Prostate gland (tissue), 2 donors: ENCODE data around the gene WFDC9. TPM values are rescaled to one million over a fixed set of nuclear protein-coding genes. Genes with fewer than 3 reads are reported as not detected.

Experiments used
- DNase-seq: peaks from one replicate; pipeline ENCODE4 v3.0.0-alpha.2; 2019; ENCODE audit warnings: low spot score
- H3K27ac ChIP-seq, 2 donors: fragments of 200-600 bp; sonication (generic); 2 replicates each; pipeline ENCODE4 v1.5.1; 2017 to 2019
- H3K27me3 ChIP-seq: fragments of 200-600 bp; sonication (generic); replicated peaks from 2 replicates; pipeline ENCODE4 v1.5.1; 2019; ENCODE audit not compliant: insufficient read depth
- H3K36me3 ChIP-seq, 2 donors: fragments of 200-600 bp; sonication (generic); 1 replicate in 1 of 2; 2 replicates in 1 of 2; pipeline versions ENCODE4 v1.5.1 to v1.8.1; 2017 to 2019
- H3K4me1 ChIP-seq: fragments of 200-600 bp; sonication (generic); replicated peaks from 2 replicates; pipeline ENCODE4 v1.5.1; 2019
- H3K4me3 ChIP-seq, 2 donors: fragments of 200-600 bp; sonication (generic); 2 replicates each; pipeline ENCODE4 v1.5.1; 2017 to 2019
- H3K9me3 ChIP-seq: fragments of 200-600 bp; sonication (generic); 2 replicates; pipeline ENCODE4 v1.5.1; 2017
- POLR2A ChIP-seq: fragments of 450-650 bp; IDR thresholded peaks from one replicate; pipeline ENCODE4 v1.6.1; 2016; ENCODE audit warnings: antibody characterized with exemption, mild to moderate bottlenecking
- POLR2AphosphoS5 ChIP-seq: sonication (generic); formaldehyde crosslinking; IDR thresholded peaks from one replicate; pipeline ENCODE4 v1.6.1; 2017; ENCODE audit warnings: antibody characterized with exemption
- WGBS: methylation state at CpG from one replicate; pipeline ENCODE4 v1.1.5; 2018; 5-methylcytosine and 5-hydroxymethylcytosine counted together
- intact Hi-C: fragments of 100-400 bp; cut with DNase I; formaldehyde crosslinking; loops from one replicate; pipeline ENCODE4 v1.14.2; 2022
- total RNA-seq, 2 donors: library from RNA; depleted of rRNA; stranded (reverse); fragments of >200 nt; gene quantifications; one replicate each; pipeline ENCODE4 v1.1.0, GENCODE V29; 2016
- TF ChIP-seq, protein P1 (sequence below), 4 experiments: fragments of 200-600 bp in 2 of 4; fragments of 450-650 bp in 2 of 4; sonication (generic) in 2 of 4; IDR thresholded peaks; 1 replicate in 3 of 4; 2 replicates in 1 of 4; pipeline ENCODE4 v1.5.1; 2016 to 2019; ENCODE audit warnings: antibody characterized with exemption in 4 of 4, mild to moderate bottlenecking in 2 of 4, moderate library complexity in 2 of 4

The WFDC9 gene
- total RNA-seq, 2 donors from 2014 or later, result not detected

DNA sequence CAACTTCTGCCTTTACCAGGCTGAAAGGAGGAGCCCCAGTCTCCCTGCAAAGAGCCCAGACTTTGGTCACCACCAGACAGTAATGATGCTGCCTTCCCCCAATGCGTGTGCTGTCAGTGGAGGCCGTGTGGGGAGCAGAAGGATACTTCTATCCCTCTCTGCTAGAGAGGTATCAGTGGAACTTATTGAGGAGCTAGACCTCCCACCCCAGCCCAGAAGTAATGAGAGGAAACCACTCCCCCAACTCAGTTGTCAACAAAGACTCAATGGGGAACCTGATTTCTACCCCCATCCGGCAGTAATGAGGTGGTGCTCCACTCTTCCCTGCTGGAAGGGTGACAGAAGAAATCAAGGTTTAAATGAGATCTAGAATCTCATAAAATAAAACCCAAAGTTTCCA lies 47.6 kb downstream of the WFDC9 start:
- Histone ChIP-seq H3K4me3 (no peak overlapping the region), H3K27me3 (no peaks in the 10 kb centered on the region), H3K36me3 (no peaks in the 10 kb centered on the region), H3K9me3 (no peaks in the 10 kb centered on the region), H3K27ac (no peak overlapping the region), H3K4me1 (no peaks in the 10 kb centered on the region)
- TF ChIP-seq POLR2AphosphoS5 (no peak), POLR2A (no peak)
- TF ChIP-seq, protein P1, sequence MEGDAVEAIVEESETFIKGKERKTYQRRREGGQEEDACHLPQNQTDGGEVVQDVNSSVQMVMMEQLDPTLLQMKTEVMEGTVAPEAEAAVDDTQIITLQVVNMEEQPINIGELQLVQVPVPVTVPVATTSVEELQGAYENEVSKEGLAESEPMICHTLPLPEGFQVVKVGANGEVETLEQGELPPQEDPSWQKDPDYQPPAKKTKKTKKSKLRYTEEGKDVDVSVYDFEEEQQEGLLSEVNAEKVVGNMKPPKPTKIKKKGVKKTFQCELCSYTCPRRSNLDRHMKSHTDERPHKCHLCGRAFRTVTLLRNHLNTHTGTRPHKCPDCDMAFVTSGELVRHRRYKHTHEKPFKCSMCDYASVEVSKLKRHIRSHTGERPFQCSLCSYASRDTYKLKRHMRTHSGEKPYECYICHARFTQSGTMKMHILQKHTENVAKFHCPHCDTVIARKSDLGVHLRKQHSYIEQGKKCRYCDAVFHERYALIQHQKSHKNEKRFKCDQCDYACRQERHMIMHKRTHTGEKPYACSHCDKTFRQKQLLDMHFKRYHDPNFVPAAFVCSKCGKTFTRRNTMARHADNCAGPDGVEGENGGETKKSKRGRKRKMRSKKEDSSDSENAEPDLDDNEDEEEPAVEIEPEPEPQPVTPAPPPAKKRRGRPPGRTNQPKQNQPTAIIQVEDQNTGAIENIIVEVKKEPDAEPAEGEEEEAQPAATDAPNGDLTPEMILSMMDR (IDR thresholded peaks at IDR 0.05), result no peak
- DNase-seq, result no peak
- WGBS, result 73% methylated on average over 3 of the region's 3 CpGs
- intact Hi-C loops, result no loop called here

DNA sequence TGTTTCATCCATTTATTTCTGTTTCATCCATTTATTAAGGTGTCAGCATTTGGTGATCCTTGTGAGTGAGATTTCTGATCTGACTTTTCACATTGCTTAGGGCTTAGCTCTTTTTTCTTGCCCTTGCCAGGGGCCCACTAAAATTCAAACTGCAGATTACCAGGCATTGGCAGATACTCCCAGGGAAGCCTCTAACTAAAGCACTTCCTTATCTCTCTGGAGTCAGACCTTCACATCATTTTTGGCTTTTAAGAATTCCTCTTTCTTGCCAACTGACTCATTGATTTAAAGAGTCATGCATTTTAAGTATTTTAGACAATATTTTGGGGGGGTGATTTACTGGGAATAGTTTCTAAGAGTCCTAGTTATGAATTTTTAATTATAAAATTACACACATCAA lies 49.4 kb downstream of the WFDC9 start:
- Histone ChIP-seq H3K27me3 (no peaks in the 10 kb centered on the region), H3K27ac (no peak overlapping the region), H3K36me3 (no peaks in the 10 kb centered on the region), H3K4me3 (no peak overlapping the region), H3K9me3 (no peaks in the 10 kb centered on the region), H3K4me1 (no peaks in the 10 kb centered on the region)
- DNase-seq, result no peak
- intact Hi-C loops, result no loop called here
- TF ChIP-seq POLR2A, result no peak

DNA sequence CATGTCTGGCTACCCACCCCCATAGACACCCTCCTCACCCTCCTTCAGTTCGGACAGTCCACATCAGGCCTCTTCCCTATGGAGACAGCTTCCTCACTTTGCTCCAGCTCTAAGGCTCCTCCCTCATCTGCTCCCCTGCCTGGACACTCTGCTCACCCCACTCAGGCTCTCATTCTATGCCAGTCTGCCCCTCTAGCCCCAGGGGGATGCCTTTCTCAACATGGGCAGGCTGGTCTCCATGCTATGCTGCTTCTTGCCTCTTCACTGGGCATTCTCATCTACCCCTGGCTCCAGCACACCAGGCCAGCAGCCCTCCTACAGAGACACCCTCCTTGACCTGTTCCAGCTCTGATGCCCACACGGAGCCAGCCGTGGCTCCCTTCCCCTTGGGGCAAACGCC lies 51.9 kb downstream of the WFDC9 start, which contains the start of gene WFDC8:
WFDC8 (minus strand) TSS at position 101 of the 400 bp plus-strand sequence; CDS start at position 64, 37 bp downstream.
- TF ChIP-seq, protein P1 (IDR thresholded peaks at IDR 0.05), result no peak
- TF ChIP-seq POLR2AphosphoS5, result no peak
- TF ChIP-seq POLR2A, result no peak
- Histone ChIP-seq H3K4me3 (no peak within 1 kb of the TSS), H3K27me3 (no peaks in the 10 kb centered on the region), H3K36me3 (no peaks in the 10 kb centered on the region), H3K4me1 (no peaks in the 10 kb centered on the region), H3K9me3 (no peaks in the 10 kb centered on the region), H3K27ac (no peak within 1 kb of the TSS)
- WGBS, result 77% methylated on average over 4 of the region's 4 CpGs
- intact Hi-C loops, result no loop called here
- DNase-seq, result no peak

DNA sequence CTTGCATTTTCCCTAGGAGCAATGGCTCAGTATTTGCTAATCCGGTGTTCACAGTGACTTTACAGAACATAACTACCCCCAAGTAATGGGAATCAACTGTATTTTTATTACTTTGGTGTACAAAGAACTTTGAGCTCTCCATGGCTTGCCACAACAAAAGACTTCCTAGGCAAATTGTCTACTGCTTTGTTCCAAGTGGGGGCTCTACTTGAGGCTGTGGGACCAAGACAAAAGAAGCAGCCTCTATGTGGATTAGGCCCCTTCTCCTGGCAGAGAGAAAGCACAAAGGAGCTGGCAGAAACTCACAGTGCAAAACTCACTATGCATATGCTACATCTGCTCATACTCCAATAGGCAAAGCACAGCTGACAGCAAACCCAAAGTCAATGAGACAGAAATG lies 52.9 kb downstream of the WFDC9 start:
- WGBS, result 62% methylated on average over 1 of the region's 1 CpG
- DNase-seq, result no peak
- intact Hi-C loops, result no loop called here
- H3K4me3 ChIP-seq, result no peak overlapping the region
- no peak overlapping the region for H3K27ac ChIP-seq
- H3K4me1 ChIP-seq, result no peaks in the 10 kb centered on the region
- H3K9me3 ChIP-seq, result no peaks in the 10 kb centered on the region
- TF ChIP-seq POLR2AphosphoS5 (no peak), POLR2A (no peak)
- TF ChIP-seq, protein P1 (IDR thresholded peaks at IDR 0.05), result no peak
- H3K27me3 ChIP-seq, result no peaks in the 10 kb centered on the region
- H3K36me3 ChIP-seq, result no peaks in the 10 kb centered on the region

DNA sequence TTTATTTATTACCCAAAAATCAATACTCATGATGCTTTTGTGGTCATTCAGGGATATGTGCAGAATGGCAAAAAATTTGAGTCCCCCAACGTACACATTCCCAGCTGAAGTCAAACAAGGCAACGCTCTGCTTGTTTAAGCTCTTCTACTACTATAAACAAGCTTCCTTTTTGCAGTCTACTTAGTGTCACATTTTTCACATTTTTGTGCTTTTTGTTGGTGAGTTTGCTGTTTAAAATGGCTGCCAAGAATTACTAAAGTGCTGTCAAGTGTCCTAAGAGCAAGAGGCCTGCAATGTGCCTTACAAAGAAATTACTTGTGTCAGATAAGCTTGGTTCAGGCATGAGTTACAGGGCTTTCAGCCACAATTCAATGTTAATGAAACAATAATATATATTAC lies 54.1 kb downstream of the WFDC9 start:
- no peaks in the 10 kb centered on the region for H3K36me3 ChIP-seq
- intact Hi-C loops, result no loop called here
- 14% methylated on average over 2 of the region's 2 CpGs for WGBS
- no peak overlapping the region for H3K27ac ChIP-seq
- no peak for TF ChIP-seq POLR2A
- peak; percentile 5 for TF ChIP-seq POLR2AphosphoS5
- TF ChIP-seq, protein P1 (IDR thresholded peaks at IDR 0.05), result no peak
- no peaks in the 10 kb centered on the region for H3K4me1 ChIP-seq
- no peak for DNase-seq
- no peak overlapping the region for H3K4me3 ChIP-seq
- H3K27me3 ChIP-seq, result no peaks in the 10 kb centered on the region
- no peaks in the 10 kb centered on the region for H3K9me3 ChIP-seq
